Endothelial cell of umbilical vein (primary cell): ENCODE measurements around the gene SPSB3. TPM values are rescaled to one million over a fixed set of nuclear protein-coding genes. Genes with fewer than 3 reads are reported as not detected.

Experiments
- BruUV-seq: library from RNA; stranded (reverse); fragments of 400-500 nt; replicated peaks from 2 replicates; lab custom pipeline; 2021; lab: Mats Ljungman, UMichigan
- CTCF ChIA-PET: fragments of 300-600, 350-600 bp; sonication (Branson Sonifier 250); formaldehyde crosslinking; loops from one replicate; lab custom pipeline; 2021; ENCODE audit warnings: antibody characterized with exemption, inconsistent platforms; lab: Charles Lee
- POLR2A ChIA-PET: fragments of 300-600, 350-600 bp; sonication (Branson Sonifier 250); formaldehyde crosslinking; loops from one replicate; lab custom pipeline; 2021; ENCODE audit warnings: antibody characterized with exemption, inconsistent platforms; lab: Charles Lee
- DNase-seq: peaks from one replicate; pipeline ENCODE4 v3.0.0-alpha.2; 2011; ENCODE audit warnings: low read depth, low spot score
- FAIRE-seq: peaks from 2 replicates; lab custom pipeline; 2011; peaks lifted over from hg19 to GRCh38; lab: Jason Lieb, UNC
- H2AFZ ChIP-seq: 2 replicates; pipeline ENCODE4 v1.6.0; 2012; ENCODE audit warnings: low read depth, low read length, control low read depth, inconsistent platforms
- H3K27ac ChIP-seq: 2 replicates; pipeline ENCODE4 v1.5.1; 2011; ENCODE audit warnings: low read depth, mild to moderate bottlenecking, control low read depth, low read length, moderate library complexity; ENCODE audit not compliant: insufficient read depth
- H3K27me3 ChIP-seq, 2 experiments: 2 replicates each; pipeline versions ENCODE4 v1.6.0 to v1.6.1; 2011; ENCODE audit warnings: low read length in 2 of 2, mixed read lengths in 1 of 2; ENCODE audit not compliant: control insufficient read depth in 2 of 2, insufficient read depth in 2 of 2
- H3K36me3 ChIP-seq, 2 experiments: 2 replicates in 1 of 2; 3 replicates in 1 of 2; pipeline ENCODE4 v1.5.1; 2011; ENCODE audit warnings: low read length in 2 of 2, mild to moderate bottlenecking in 1 of 2, moderate library complexity in 1 of 2; ENCODE audit not compliant: control insufficient read depth in 2 of 2, insufficient read depth in 2 of 2; ENCODE audit errors: extremely low read depth in 1 of 2
- H3K4me1 ChIP-seq: 3 replicates; pipeline ENCODE4 v1.5.1; 2011; ENCODE audit warnings: mild to moderate bottlenecking, low read length; ENCODE audit not compliant: control insufficient read depth, insufficient read depth; ENCODE audit errors: extremely low read depth
- H3K4me2 ChIP-seq: 2 replicates; pipeline ENCODE4 v1.6.1; 2011; ENCODE audit warnings: low read length, control low read depth, mixed read lengths; ENCODE audit not compliant: insufficient read depth
- H3K4me3 ChIP-seq, 3 experiments: fragments of 200-600 bp in 1 of 3; sonication (generic), shearing (Covaris generic) in 1 of 3; replicated peaks in 1 of 3; 2 replicates each; pipeline ENCODE4 v1.5.1; 2011 to 2016; ENCODE audit warnings: control low read depth in 3 of 3, low read length in 3 of 3, mild to moderate bottlenecking in 2 of 3, inconsistent platforms in 1 of 3, low read depth in 1 of 3, moderate library complexity in 1 of 3; ENCODE audit not compliant: insufficient read depth in 1 of 3
- H3K79me2 ChIP-seq: 2 replicates; pipeline ENCODE4 v1.6.0; 2012; ENCODE audit warnings: low read length, inconsistent platforms; ENCODE audit not compliant: control insufficient read depth, insufficient read depth
- H3K9ac ChIP-seq: replicated peaks from 2 replicates; pipeline ENCODE3; 2011; ENCODE audit warnings: low read length, control low read depth; ENCODE audit not compliant: insufficient read depth; ENCODE audit errors: extremely low read depth
- H3K9me1 ChIP-seq: replicated peaks from 3 replicates; pipeline ENCODE4 v1.6.0; 2011; ENCODE audit warnings: mild to moderate bottlenecking, low read length; ENCODE audit not compliant: control insufficient read depth, insufficient read depth; ENCODE audit errors: extremely low read depth
- H3K9me3 ChIP-seq: replicated peaks from 2 replicates; pipeline ENCODE4 v1.5.1; 2012; ENCODE audit warnings: low read length, inconsistent platforms; ENCODE audit not compliant: control insufficient read depth, insufficient read depth
- H4K20me1 ChIP-seq: replicated peaks from 2 replicates; pipeline ENCODE3; 2011; ENCODE audit warnings: mild to moderate bottlenecking, low read length; ENCODE audit not compliant: control insufficient read depth, insufficient read depth; ENCODE audit errors: extremely low read depth
- CTCF ChIP-seq, 2 donors: IDR thresholded peaks; 1 replicate in 1 of 2; 2 replicates in 1 of 2; pipeline ENCODE4 v1.5.1; 2011; ENCODE audit warnings: low read length in 2 of 2, mild to moderate bottlenecking in 2 of 2, moderate library complexity in 2 of 2, control low read depth in 1 of 2, inconsistent platforms in 1 of 2, low read depth in 1 of 2; ENCODE audit not compliant: insufficient read depth in 1 of 2; ENCODE audit errors: extremely low read depth in 1 of 2
- EZH2 ChIP-seq: IDR thresholded peaks from 2 replicates; pipeline ENCODE4 v1.6.1; 2012; ENCODE audit warnings: borderline replicate concordance, low read depth, mild to moderate bottlenecking, moderate library complexity, low read length, inconsistent platforms; ENCODE audit not compliant: severe bottlenecking
- FOS ChIP-seq: IDR thresholded peaks from 2 replicates; pipeline ENCODE4 v1.6.1; 2011; ENCODE audit warnings: mild to moderate bottlenecking, low read length, moderate library complexity, borderline replicate concordance; ENCODE audit not compliant: insufficient read depth
- GATA2 ChIP-seq: IDR thresholded peaks from 2 replicates; pipeline ENCODE4 v1.7.0; 2011; ENCODE audit warnings: low read depth, mild to moderate bottlenecking, moderate library complexity, mixed read lengths, low read length; ENCODE audit not compliant: insufficient read length, insufficient read depth
- JUN ChIP-seq: IDR thresholded peaks from 2 replicates; pipeline ENCODE4 v1.6.1; 2011; ENCODE audit warnings: borderline replicate concordance, low read depth; ENCODE audit not compliant: insufficient read length, insufficient read depth
- MYC ChIP-seq: IDR thresholded peaks from one replicate; pipeline ENCODE4 v1.6.1; 2011; ENCODE audit warnings: mild to moderate bottlenecking, low read depth, low read length
- POLR2A ChIP-seq: IDR thresholded peaks from 2 replicates; pipeline ENCODE4 v1.6.1; 2012; ENCODE audit warnings: low read depth, mild to moderate bottlenecking, control low read depth, low read length
- POLR2AphosphoS5 ChIP-seq: IDR thresholded peaks from 2 replicates; pipeline ENCODE4 v1.6.1; 2012; ENCODE audit warnings: low read depth, mild to moderate bottlenecking, control low read depth, low read length, moderate library complexity; ENCODE audit not compliant: insufficient read depth
- dilution Hi-C: fragments of 300-500 bp; cut with MboI; formaldehyde crosslinking; loops from one replicate; pipeline ENCODE4 v1.15.0; 2019; ENCODE audit warnings: low sequenced_read_pairs; ENCODE audit not compliant: extremely low pct_ligation_motif_present
- intact Hi-C: fragments of 100-400 bp; cut with micrococcal nuclease; formaldehyde crosslinking; loops from one replicate; pipeline ENCODE4 v1.10.0; 2022
- polyA plus RNA-seq, 4 experiments: library from polyadenylated mRNA; depleted of rRNA in 3 of 4; stranded (reverse) in 3 of 4; unstranded in 1 of 4; fragments of >200 nt; gene quantifications; 2 replicates each; pipeline versions ENCODE4 v1.2.1 to v1.2.3, GENCODE V29; 2011 to 2012; ENCODE audit warnings: missing spikeins in 1 of 4
- total RNA-seq: library from RNA; stranded (reverse); gene quantifications from 2 replicates; pipeline ENCODE4 v1.2.3, GENCODE V29; 2021
- TF ChIP-seq, protein P1 (sequence below): IDR thresholded peaks from 2 replicates; pipeline ENCODE4 v1.6.1; 2011; ENCODE audit not compliant: insufficient read depth, insufficient read length

Gene SPSB3
- total and polyA plus RNA-seq, 2 donors (not counting 3 experiments of a cell fraction or from before 2014, with no cell fraction given) = 39.0 to 86.2 TPM

DNA sequence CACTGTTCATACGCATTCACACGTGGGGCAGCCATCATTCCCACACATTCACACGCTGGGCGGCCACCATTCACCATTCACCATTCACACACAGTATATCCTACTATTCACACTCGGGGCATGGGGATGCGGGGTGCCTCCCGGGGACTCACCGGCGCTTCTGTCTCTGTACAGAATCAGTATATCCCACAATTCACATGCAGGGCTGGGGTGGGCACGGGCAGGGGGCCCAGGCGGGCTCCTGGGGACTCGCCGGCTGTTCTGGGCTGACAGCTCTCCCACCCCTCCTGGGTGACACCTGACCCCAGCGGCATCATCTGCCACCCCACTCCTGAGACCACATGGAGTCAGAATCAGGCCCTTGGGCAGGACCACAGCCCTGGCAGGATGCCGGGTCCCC, 20.6 kb downstream of the SPSB3 start:
- no peak overlapping the region for H3K4me3 ChIP-seq
- no peak overlapping the region for H2AFZ ChIP-seq
- H3K9me1 ChIP-seq = no peaks in the 10 kb centered on the region
- intact Hi-C loops (no loop called here), dilution Hi-C loops (no loop called here)
- ChIA-PET POLR2A (no interaction called here), CTCF (no interaction called here)
- no peak overlapping the region for H3K4me2 ChIP-seq
- H3K9ac ChIP-seq = no peak overlapping the region
- H3K9me3 ChIP-seq = no peaks in the 10 kb centered on the region
- H3K27ac ChIP-seq = no peak overlapping the region
- BruUV-seq = no TSS peak
- no peaks in the 10 kb centered on the region for H3K4me1 ChIP-seq
- no peaks in the 10 kb centered on the region for H3K27me3 ChIP-seq
- FAIRE-seq (no peak), DNase-seq (no peak)
- no peaks in the 10 kb centered on the region for H4K20me1 ChIP-seq
- no peak for TF ChIP-seq MYC
- TF ChIP-seq JUN = no peak
- no peak for TF ChIP-seq GATA2
- no peak for TF ChIP-seq EZH2
- TF ChIP-seq, protein P1, sequence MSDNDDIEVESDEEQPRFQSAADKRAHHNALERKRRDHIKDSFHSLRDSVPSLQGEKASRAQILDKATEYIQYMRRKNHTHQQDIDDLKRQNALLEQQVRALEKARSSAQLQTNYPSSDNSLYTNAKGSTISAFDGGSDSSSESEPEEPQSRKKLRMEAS = no peak
- no peak for TF ChIP-seq CTCF (IDR thresholded peaks at IDR 0.05; ENCODE audit: extremely low read depth in 1 of 2, insufficient read depth in 1 of 2, low read depth in 1 of 2, low read length in 2 of 2)
- no peak for TF ChIP-seq POLR2A
- TF ChIP-seq POLR2AphosphoS5 = no peak
- TF ChIP-seq FOS = no peak
- H3K36me3 ChIP-seq = peaks cover 5 to 48% of the 10 kb centered on the region in 2 experiments
- no peaks in the 10 kb centered on the region for H3K79me2 ChIP-seq
